ENCODE results near the gene NCCRP1. TPM values are rescaled to one million over a fixed set of nuclear protein-coding genes. Genes with fewer than 3 reads are reported as not detected.

Gene NCCRP1
- total RNA-seq, 3 donors from 2014 or later = 0.66 to 2.9 TPM; not detected in 1

- Histone ChIP-seq H3K36me3 (no peaks in the 10 kb centered on the region), H3K4me1 (no peaks in the 10 kb centered on the region), H3K27ac (no peak within 1 kb of the TSS), H3K4me3 (no peak within 1 kb of the TSS), H3K9me3 (no peaks in the 10 kb centered on the region), H3K27me3 (peaks cover 0 to 50% of the 10 kb centered on the region in 2 donors)
- intact Hi-C loops (cut with DNase I; ENCODE audit: low total_unique reads) = no loop called here
- no peak for DNase-seq (ENCODE audit: low spot score in 2 of 2)
- no peak for TF ChIP-seq POLR2AphosphoS5 (IDR thresholded peaks at IDR 0.05)
- no peak for TF ChIP-seq POLR2A (IDR thresholded peaks at IDR 0.05)
- TF ChIP-seq CTCF (IDR thresholded peaks at IDR 0.05) = no peak
Observed at GRCh38 chr19:39203372-39204341, 6.9 kb downstream of the NCCRP1 start, which contains the start of gene SYCN. Gene SYCN (minus strand): TSS chr19:39204263. CDS start chr19:39204254, 9 bp downstream.

- Histone ChIP-seq H3K9me3 (no peaks in the 10 kb centered on the region), H3K4me1 (no peaks in the 10 kb centered on the region), H3K36me3 (no peaks in the 10 kb centered on the region), H3K27ac (no peak overlapping the region), H3K27me3 (peaks cover 0 to 37% of the 10 kb centered on the region in 2 donors), H3K4me3 (no peak overlapping the region)
- no peak for TF ChIP-seq POLR2AphosphoS5 (IDR thresholded peaks at IDR 0.05)
- TF ChIP-seq POLR2A (IDR thresholded peaks at IDR 0.05) = no peak
- no peak for TF ChIP-seq CTCF (IDR thresholded peaks at IDR 0.05)
- no peak for DNase-seq (ENCODE audit: low spot score in 2 of 2)
- intact Hi-C loops (cut with DNase I; ENCODE audit: low total_unique reads) = no loop called here
Observed at GRCh38 chr19:39205449-39205764, 8.6 kb downstream of the NCCRP1 start.

- no peak for DNase-seq (ENCODE audit: low spot score in 2 of 2)
- no peaks in the 10 kb centered on the region for H3K9me3 ChIP-seq
- no peak overlapping the region for H3K27ac ChIP-seq
- H3K4me3 ChIP-seq = no peak overlapping the region
- intact Hi-C loops (cut with DNase I; ENCODE audit: low total_unique reads) = no loop called here
- H3K27me3 ChIP-seq = peaks cover 0 to 35% of the 10 kb centered on the region in 2 donors
- TF ChIP-seq CTCF (IDR thresholded peaks at IDR 0.05) = no peak
- no peak for TF ChIP-seq POLR2A (IDR thresholded peaks at IDR 0.05)
- TF ChIP-seq POLR2AphosphoS5 (IDR thresholded peaks at IDR 0.05) = no peak
- no peaks in the 10 kb centered on the region for H3K4me1 ChIP-seq
- H3K36me3 ChIP-seq = no peaks in the 10 kb centered on the region
Observed at GRCh38 chr19:39206122-39206521, 9.4 kb downstream of the NCCRP1 start.

GRCh38 chr19:39207293-39207836, 10.6 kb downstream of the NCCRP1 start:
- Histone ChIP-seq H3K27me3 (peaks cover 0 to 25% of the 10 kb centered on the region in 2 donors), H3K9me3 (no peaks in the 10 kb centered on the region), H3K4me1 (no peaks in the 10 kb centered on the region), H3K36me3 (no peaks in the 10 kb centered on the region), H3K27ac (no peak overlapping the region), H3K4me3 (no peak overlapping the region)
- DNase-seq (ENCODE audit: low spot score in 2 of 2) = no peak
- TF ChIP-seq CTCF (IDR thresholded peaks at IDR 0.05) (no peak), POLR2A (IDR thresholded peaks at IDR 0.05) (no peak), POLR2AphosphoS5 (IDR thresholded peaks at IDR 0.05) (no peak)
- intact Hi-C loops (cut with DNase I; ENCODE audit: low total_unique reads) = no loop called here

GRCh38 chr19:39208175-39208795, 11.5 kb downstream of the NCCRP1 start:
- H3K27ac ChIP-seq = no peak overlapping the region
- intact Hi-C loops (cut with DNase I; ENCODE audit: low total_unique reads) = no loop called here
- H3K4me3 ChIP-seq = no peak overlapping the region
- no peaks in the 10 kb centered on the region for H3K4me1 ChIP-seq
- no peak for TF ChIP-seq POLR2AphosphoS5 (IDR thresholded peaks at IDR 0.05)
- no peak for TF ChIP-seq CTCF (IDR thresholded peaks at IDR 0.05)
- TF ChIP-seq POLR2A (IDR thresholded peaks at IDR 0.05) = no peak
- no peaks in the 10 kb centered on the region for H3K9me3 ChIP-seq
- DNase-seq (ENCODE audit: low spot score in 2 of 2) = no peak
- peaks cover 0 to 16% of the 10 kb centered on the region in 2 donors for H3K27me3 ChIP-seq
- H3K36me3 ChIP-seq = no peaks in the 10 kb centered on the region
